HepG2 (cell line): Measurements from ENCODE around the gene CLIC1. TPM values are rescaled to one million over a fixed set of nuclear protein-coding genes. Genes with fewer than 3 reads are reported as not detected.
A peak's percentile ranks its signal among the peaks of the same experiment; 100 is the strongest.

ENCODE experiments used
- EP300 ChIP-seq, 3 experiments: sonication (generic) in 1 of 3; formaldehyde crosslinking in 1 of 3; IDR thresholded peaks; 2 replicates each; pipeline versions ENCODE4 v1.5.1 to v1.6.1; 2011 to 2020; ENCODE audit warnings: low read depth in 2 of 3, low read length in 2 of 3, borderline replicate concordance in 1 of 3, improper control_type of control experiment in 1 of 3, mild to moderate bottlenecking in 1 of 3, missing genetic modification reagents in 1 of 3, moderate library complexity in 1 of 3
- KAT7 ChIP-seq: IDR thresholded peaks from 2 replicates; pipeline ENCODE4 v1.6.1; 2018; ENCODE audit warnings: borderline replicate concordance, missing compliant biosample characterization
- KDM6A ChIP-seq: IDR thresholded peaks from 2 replicates; pipeline ENCODE4 v1.6.1; 2016; ENCODE audit warnings: low read depth
- KLF11 ChIP-seq: IDR thresholded peaks from 2 replicates; pipeline ENCODE4 v1.6.1; 2016; ENCODE audit warnings: missing compliant biosample characterization
- MTF1 ChIP-seq: sonication (generic); formaldehyde crosslinking; IDR thresholded peaks from 2 replicates; pipeline ENCODE4 v1.5.0; 2020; ENCODE audit warnings: missing genetic modification reagents
- MYNN ChIP-seq: sonication (generic); formaldehyde crosslinking; IDR thresholded peaks from 2 replicates; pipeline ENCODE4 v1.4.0; 2020; ENCODE audit warnings: mild to moderate bottlenecking, low read depth, missing genetic modification reagents
- PHF21A ChIP-seq: sonication (generic); formaldehyde crosslinking; IDR thresholded peaks from 2 replicates; pipeline ENCODE4 v1.5.0; 2020; ENCODE audit warnings: mild to moderate bottlenecking, missing genetic modification reagents
- PHF8 ChIP-seq: sonication (generic); formaldehyde crosslinking; IDR thresholded peaks from 2 replicates; pipeline ENCODE4 v1.5.0; 2020; ENCODE audit warnings: missing genetic modification reagents
- POGZ ChIP-seq: sonication (generic); formaldehyde crosslinking; IDR thresholded peaks from 2 replicates; pipeline ENCODE4 v1.4.0; 2020; ENCODE audit warnings: mild to moderate bottlenecking, missing genetic modification reagents
- RBAK ChIP-seq: sonication (generic); formaldehyde crosslinking; IDR thresholded peaks from 2 replicates; pipeline ENCODE4 v1.5.1; 2020; ENCODE audit warnings: mild to moderate bottlenecking, missing genetic modification reagents
- SCMH1 ChIP-seq: sonication (generic); formaldehyde crosslinking; IDR thresholded peaks from 2 replicates; pipeline ENCODE4 v1.9.0; 2021; ENCODE audit warnings: missing genetic modification reagents, mild to moderate bottlenecking, borderline replicate concordance
- SETDB1 ChIP-seq: sonication (generic); formaldehyde crosslinking; IDR thresholded peaks from 2 replicates; pipeline ENCODE4 v1.5.1; 2020; ENCODE audit warnings: missing genetic modification reagents, mild to moderate bottlenecking, borderline replicate concordance
- TSC22D2 ChIP-seq: sonication (generic); formaldehyde crosslinking; IDR thresholded peaks from 2 replicates; pipeline ENCODE4 v1.5.1; 2020; ENCODE audit warnings: missing genetic modification reagents, mild to moderate bottlenecking, borderline replicate concordance
- ZBTB21 ChIP-seq: sonication (generic); formaldehyde crosslinking; IDR thresholded peaks from 2 replicates; pipeline ENCODE4 v1.4.0; 2020; ENCODE audit warnings: missing genetic modification reagents
- ZFP36L1 ChIP-seq: sonication (generic); formaldehyde crosslinking; IDR thresholded peaks from 2 replicates; pipeline ENCODE4 v1.8.0; 2022; ENCODE audit warnings: mild to moderate bottlenecking, missing genetic modification reagents, moderate library complexity
- ZNF30 ChIP-seq: sonication (generic); formaldehyde crosslinking; IDR thresholded peaks from 2 replicates; pipeline ENCODE4 v1.5.0; 2020; ENCODE audit warnings: mild to moderate bottlenecking, missing genetic modification reagents
- ZNF569 ChIP-seq: sonication (generic); formaldehyde crosslinking; IDR thresholded peaks from 2 replicates; pipeline ENCODE4 v1.5.0; 2020; ENCODE audit warnings: mild to moderate bottlenecking, missing genetic modification reagents, moderate library complexity, borderline replicate concordance
- ZNF616 ChIP-seq: sonication (generic); formaldehyde crosslinking; IDR thresholded peaks from 2 replicates; pipeline ENCODE4 v1.5.0; 2020; ENCODE audit warnings: low read depth, mild to moderate bottlenecking, missing genetic modification reagents
- ZNF883 ChIP-seq: sonication (generic); formaldehyde crosslinking; IDR thresholded peaks from 2 replicates; pipeline ENCODE4 v1.5.1; 2020; ENCODE audit warnings: mild to moderate bottlenecking, missing genetic modification reagents; ENCODE audit errors: not compliant biosample characterization
- ZSCAN25 ChIP-seq: sonication (generic); formaldehyde crosslinking; IDR thresholded peaks from 2 replicates; pipeline ENCODE4 v1.8.0; 2022; ENCODE audit warnings: mild to moderate bottlenecking, missing genetic modification reagents
- ZSCAN30 ChIP-seq: sonication (generic); formaldehyde crosslinking; IDR thresholded peaks from 2 replicates; pipeline ENCODE4 v1.5.0; 2020; ENCODE audit warnings: mild to moderate bottlenecking, missing genetic modification reagents
- ZSCAN31 ChIP-seq: sonication (generic); formaldehyde crosslinking; IDR thresholded peaks from 2 replicates; pipeline ENCODE4 v1.5.0; 2020; ENCODE audit warnings: low read depth, mild to moderate bottlenecking, missing genetic modification reagents
- polyA plus RNA-seq, 8 experiments: library from polyadenylated mRNA; depleted of rRNA in 3 of 8; stranded (reverse) in 7 of 8; unstranded in 1 of 8; fragments of >200 nt; fragmentation: Illumina TruSeq in 4 of 8; extraction: Trizol in 4 of 8; gene quantifications; 2 replicates each; pipeline versions ENCODE4 v1.2.1 to v1.2.3, GENCODE V29; 2011 to 2016; ENCODE audit warnings: low read depth in 4 of 8, missing spikeins in 1 of 8, mixed read lengths in 1 of 8; ENCODE audit not compliant: insufficient read depth in 1 of 8
- total RNA-seq, 5 experiments: library from RNA; depleted of rRNA; stranded (reverse); fragments of >200 nt; fragmentation: Illumina TruSeq; extraction: Trizol; gene quantifications; 2 replicates each; pipeline ENCODE4 v1.2.3, GENCODE V29; 2016; ENCODE audit warnings: low read depth in 1 of 5
- TF ChIP-seq, protein P1 (sequence below): sonication (generic); formaldehyde crosslinking; IDR thresholded peaks from 2 replicates; pipeline ENCODE4 v1.4.0; 2020; ENCODE audit warnings: missing genetic modification reagents, borderline replicate concordance
- TF ChIP-seq, protein P2 (sequence below): IDR thresholded peaks from 2 replicates; pipeline ENCODE4 v1.6.1; 2012; ENCODE audit warnings: low read length, improper control_type of control experiment

The CLIC1 gene
- total and polyA plus RNA-seq, 2 of the 13 experiments (the other 11 are each of a cell fraction or from before 2014, with no cell fraction given), result 602 to 891 TPM

DNA sequence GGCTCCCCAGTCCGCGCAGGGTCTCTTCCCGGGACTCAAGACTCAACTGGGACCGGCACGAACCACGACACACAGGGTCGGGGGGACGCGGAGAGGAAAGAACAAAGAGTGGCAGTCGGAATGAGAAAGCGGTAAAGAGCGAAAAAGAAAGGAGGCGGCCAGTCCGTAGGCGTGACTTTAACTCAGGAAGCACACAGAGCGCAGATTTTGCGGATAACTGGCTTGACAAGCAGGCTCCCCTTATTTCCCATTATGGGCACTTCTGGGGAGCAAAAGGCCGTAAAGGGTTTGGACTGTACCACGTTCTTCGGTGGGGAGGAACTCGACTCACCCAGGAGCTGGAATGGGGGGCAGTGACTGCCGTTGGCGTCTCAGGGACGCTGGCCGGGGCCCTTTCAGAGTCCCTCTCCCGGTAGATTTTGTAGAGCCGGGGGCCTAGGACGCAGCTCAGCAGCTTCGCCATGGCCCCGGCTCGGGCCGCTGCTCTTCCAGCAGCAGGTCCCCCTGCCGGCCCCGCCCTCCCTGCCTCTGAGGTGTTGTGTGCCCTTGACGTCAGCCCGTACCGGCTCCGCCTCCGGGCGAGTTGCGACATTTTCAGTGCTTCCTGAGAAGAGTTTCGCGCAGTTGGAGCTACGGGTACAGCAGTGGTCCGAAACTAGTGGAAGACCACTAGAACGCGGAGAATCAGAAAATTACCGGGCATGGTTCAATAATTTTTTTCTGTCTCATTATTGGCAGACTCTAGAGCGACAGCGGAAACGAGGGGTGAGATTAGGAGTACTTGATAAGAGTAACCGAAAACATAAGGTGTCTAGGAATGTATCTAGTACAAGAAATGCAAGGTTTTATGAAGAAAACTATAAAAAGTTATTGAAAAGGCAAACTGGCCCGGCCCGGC, 33.3 kb downstream of the CLIC1 start, which contains the start of gene ABHD16A (continued):
- TF ChIP-seq RBAK, result no peak
- TF ChIP-seq ZNF883 (CRISPR knock-in tag), result no peak
- TF ChIP-seq SETDB1 (CRISPR knock-in tag), result no peak
- TF ChIP-seq MTF1 (CRISPR knock-in tag), result no peak
- TF ChIP-seq, protein P1, sequence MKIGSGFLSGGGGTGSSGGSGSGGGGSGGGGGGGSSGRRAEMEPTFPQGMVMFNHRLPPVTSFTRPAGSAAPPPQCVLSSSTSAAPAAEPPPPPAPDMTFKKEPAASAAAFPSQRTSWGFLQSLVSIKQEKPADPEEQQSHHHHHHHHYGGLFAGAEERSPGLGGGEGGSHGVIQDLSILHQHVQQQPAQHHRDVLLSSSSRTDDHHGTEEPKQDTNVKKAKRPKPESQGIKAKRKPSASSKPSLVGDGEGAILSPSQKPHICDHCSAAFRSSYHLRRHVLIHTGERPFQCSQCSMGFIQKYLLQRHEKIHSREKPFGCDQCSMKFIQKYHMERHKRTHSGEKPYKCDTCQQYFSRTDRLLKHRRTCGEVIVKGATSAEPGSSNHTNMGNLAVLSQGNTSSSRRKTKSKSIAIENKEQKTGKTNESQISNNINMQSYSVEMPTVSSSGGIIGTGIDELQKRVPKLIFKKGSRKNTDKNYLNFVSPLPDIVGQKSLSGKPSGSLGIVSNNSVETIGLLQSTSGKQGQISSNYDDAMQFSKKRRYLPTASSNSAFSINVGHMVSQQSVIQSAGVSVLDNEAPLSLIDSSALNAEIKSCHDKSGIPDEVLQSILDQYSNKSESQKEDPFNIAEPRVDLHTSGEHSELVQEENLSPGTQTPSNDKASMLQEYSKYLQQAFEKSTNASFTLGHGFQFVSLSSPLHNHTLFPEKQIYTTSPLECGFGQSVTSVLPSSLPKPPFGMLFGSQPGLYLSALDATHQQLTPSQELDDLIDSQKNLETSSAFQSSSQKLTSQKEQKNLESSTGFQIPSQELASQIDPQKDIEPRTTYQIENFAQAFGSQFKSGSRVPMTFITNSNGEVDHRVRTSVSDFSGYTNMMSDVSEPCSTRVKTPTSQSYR, result no peak
- TF ChIP-seq ZNF30 (CRISPR knock-in tag), result no peak
- peak; percentile 92 for TF ChIP-seq PHF8 (CRISPR knock-in tag)
- peak; percentile 56 to 79; a peak in 3 of 4 replicates for TF ChIP-seq EP300 (IDR thresholded peaks at IDR 0.05; ENCODE audit: low read depth in 2 of 2, low read length in 2 of 2)
- no peak for TF ChIP-seq EP300 (CRISPR knock-in tag; IDR thresholded peaks at IDR 0.05; ENCODE audit: borderline replicate concordance)
- TF ChIP-seq ZSCAN25 (CRISPR knock-in tag), result peak; percentile 33; the same call in 1 of the 2 replicates
- TF ChIP-seq ZBTB21 (CRISPR knock-in tag), result peak; percentile 94
- peak; percentile 43; the same call in 1 of the 2 replicates for TF ChIP-seq TSC22D2 (CRISPR knock-in tag)
- peak; percentile 79 for TF ChIP-seq POGZ (CRISPR knock-in tag)
- peak; percentile 68; the same call in 1 of the 2 replicates for TF ChIP-seq ZFP36L1
- no peak for TF ChIP-seq ZNF616 (CRISPR knock-in tag)
- TF ChIP-seq ZSCAN30, result peak; percentile 91
- TF ChIP-seq KAT7 (CRISPR knock-in tag), result peak; percentile 94
- TF ChIP-seq PHF21A, result peak; percentile 88
- TF ChIP-seq, protein P2, sequence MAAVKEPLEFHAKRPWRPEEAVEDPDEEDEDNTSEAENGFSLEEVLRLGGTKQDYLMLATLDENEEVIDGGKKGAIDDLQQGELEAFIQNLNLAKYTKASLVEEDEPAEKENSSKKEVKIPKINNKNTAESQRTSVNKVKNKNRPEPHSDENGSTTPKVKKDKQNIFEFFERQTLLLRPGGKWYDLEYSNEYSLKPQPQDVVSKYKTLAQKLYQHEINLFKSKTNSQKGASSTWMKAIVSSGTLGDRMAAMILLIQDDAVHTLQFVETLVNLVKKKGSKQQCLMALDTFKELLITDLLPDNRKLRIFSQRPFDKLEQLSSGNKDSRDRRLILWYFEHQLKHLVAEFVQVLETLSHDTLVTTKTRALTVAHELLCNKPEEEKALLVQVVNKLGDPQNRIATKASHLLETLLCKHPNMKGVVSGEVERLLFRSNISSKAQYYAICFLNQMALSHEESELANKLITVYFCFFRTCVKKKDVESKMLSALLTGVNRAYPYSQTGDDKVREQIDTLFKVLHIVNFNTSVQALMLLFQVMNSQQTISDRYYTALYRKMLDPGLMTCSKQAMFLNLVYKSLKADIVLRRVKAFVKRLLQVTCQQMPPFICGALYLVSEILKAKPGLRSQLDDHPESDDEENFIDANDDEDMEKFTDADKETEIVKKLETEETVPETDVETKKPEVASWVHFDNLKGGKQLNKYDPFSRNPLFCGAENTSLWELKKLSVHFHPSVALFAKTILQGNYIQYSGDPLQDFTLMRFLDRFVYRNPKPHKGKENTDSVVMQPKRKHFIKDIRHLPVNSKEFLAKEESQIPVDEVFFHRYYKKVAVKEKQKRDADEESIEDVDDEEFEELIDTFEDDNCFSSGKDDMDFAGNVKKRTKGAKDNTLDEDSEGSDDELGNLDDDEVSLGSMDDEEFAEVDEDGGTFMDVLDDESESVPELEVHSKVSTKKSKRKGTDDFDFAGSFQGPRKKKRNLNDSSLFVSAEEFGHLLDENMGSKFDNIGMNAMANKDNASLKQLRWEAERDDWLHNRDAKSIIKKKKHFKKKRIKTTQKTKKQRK, result no peak
- TF ChIP-seq SCMH1 (CRISPR knock-in tag), result no peak
- TF ChIP-seq ZNF569 (CRISPR knock-in tag), result no peak
- TF ChIP-seq ZSCAN31 (CRISPR knock-in tag), result peak; percentile 71; the same call in 1 of the 2 replicates
- no peak for TF ChIP-seq KDM6A
- no peak; the same call in 1 of the 2 replicates for TF ChIP-seq KLF11 (CRISPR knock-in tag)
- TF ChIP-seq MYNN (CRISPR knock-in tag), result no peak; the same call in 1 of the 2 replicates
